Neural progenitor cell (in vitro differentiated cells): ENCODE data around the gene POLD3.

Experiments used
- EZH2 ChIP-seq: fragments of 200-600 bp; sonication (generic); IDR thresholded peaks from 2 replicates; pipeline ENCODE4 v1.6.1; 2017; ENCODE audit warnings: antibody characterized with exemption, mild to moderate bottlenecking, moderate library complexity
- TF ChIP-seq, protein P1 (sequence below): fragments of 200-600 bp; sonication (generic); IDR thresholded peaks from 2 replicates; pipeline ENCODE4 v1.5.1; 2017; ENCODE audit warnings: antibody characterized with exemption, mild to moderate bottlenecking

DNA sequence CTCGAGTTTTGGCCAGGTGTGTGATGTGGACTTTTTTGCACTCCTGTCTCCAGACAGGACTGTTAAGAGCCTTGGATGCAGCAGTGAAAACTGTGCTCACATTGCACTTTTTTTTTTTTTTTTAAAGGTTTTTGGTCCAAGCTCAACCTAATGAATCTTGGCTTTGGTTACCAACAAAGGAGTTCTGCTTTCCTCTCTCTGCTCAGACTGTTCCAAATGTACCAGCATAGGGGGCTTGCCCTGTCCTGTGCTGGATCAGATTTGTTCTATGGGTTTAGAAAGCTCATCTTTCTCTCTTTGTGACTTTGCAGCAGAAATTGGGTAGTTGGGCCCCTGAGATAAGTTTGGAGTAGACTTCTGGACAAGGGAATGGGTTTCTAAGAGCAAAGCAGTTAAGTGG is 45.3 kb downstream of the POLD3 start:
- TF ChIP-seq, protein P1, sequence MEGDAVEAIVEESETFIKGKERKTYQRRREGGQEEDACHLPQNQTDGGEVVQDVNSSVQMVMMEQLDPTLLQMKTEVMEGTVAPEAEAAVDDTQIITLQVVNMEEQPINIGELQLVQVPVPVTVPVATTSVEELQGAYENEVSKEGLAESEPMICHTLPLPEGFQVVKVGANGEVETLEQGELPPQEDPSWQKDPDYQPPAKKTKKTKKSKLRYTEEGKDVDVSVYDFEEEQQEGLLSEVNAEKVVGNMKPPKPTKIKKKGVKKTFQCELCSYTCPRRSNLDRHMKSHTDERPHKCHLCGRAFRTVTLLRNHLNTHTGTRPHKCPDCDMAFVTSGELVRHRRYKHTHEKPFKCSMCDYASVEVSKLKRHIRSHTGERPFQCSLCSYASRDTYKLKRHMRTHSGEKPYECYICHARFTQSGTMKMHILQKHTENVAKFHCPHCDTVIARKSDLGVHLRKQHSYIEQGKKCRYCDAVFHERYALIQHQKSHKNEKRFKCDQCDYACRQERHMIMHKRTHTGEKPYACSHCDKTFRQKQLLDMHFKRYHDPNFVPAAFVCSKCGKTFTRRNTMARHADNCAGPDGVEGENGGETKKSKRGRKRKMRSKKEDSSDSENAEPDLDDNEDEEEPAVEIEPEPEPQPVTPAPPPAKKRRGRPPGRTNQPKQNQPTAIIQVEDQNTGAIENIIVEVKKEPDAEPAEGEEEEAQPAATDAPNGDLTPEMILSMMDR, result no peak
- no peak for TF ChIP-seq EZH2
